A549 (cell line): ENCODE data around the gene COG5.

Source experiments
- BHLHE40 ChIP-seq: IDR thresholded peaks from 2 replicates; pipeline ENCODE4 v1.6.1; 2012; ENCODE audit warnings: low read depth, low read length, inconsistent platforms
- CEBPB ChIP-seq, 2 experiments: fragments of >200 bp in 1 of 2; sonication (Bioruptor Twin) in 1 of 2; formaldehyde crosslinking in 1 of 2; IDR thresholded peaks; 2 replicates each; pipeline ENCODE4 v1.6.1; 2012 to 2016
- EP300 ChIP-seq, 2 experiments: fragments of >200 bp; sonication (Bioruptor Twin); formaldehyde crosslinking; IDR thresholded peaks; 2 replicates in 1 of 2; 3 replicates in 1 of 2; pipeline ENCODE4 v1.6.1; 2016 to 2017
- JUN ChIP-seq, 2 experiments: fragments of >200 bp; sonication (Bioruptor Twin); formaldehyde crosslinking; IDR thresholded peaks; 2 replicates in 1 of 2; 3 replicates in 1 of 2; pipeline ENCODE4 v1.6.1; 2016 to 2017
- MAZ ChIP-seq: fragments of 150-350 bp; IDR thresholded peaks from 2 replicates; pipeline ENCODE4 v1.6.1; 2014; ENCODE audit warnings: antibody characterized with exemption, low read depth, low read length, borderline replicate concordance
- NPAS2 ChIP-seq: fragments of 250-450 bp; sonication (Bioruptor Pico); IDR thresholded peaks from 2 replicates; pipeline ENCODE4 v1.8.0; 2022; ENCODE audit warnings: mild to moderate bottlenecking, moderate library complexity, borderline replicate concordance
- POLR2A ChIP-seq: IDR thresholded peaks from 2 replicates; pipeline ENCODE4 v1.6.1; 2012; ENCODE audit warnings: mild to moderate bottlenecking, low read length
- REST ChIP-seq: fragments of 200-600 bp; sonication (generic); IDR thresholded peaks from 2 replicates; pipeline ENCODE4 v1.6.1; 2016; ENCODE audit warnings: antibody characterized with exemption, mild to moderate bottlenecking, moderate library complexity
- RFX5 ChIP-seq: fragments of 450-650 bp; IDR thresholded peaks from 2 replicates; pipeline ENCODE4 v1.7.1; 2014; ENCODE audit warnings: antibody characterized with exemption, mild to moderate bottlenecking, moderate library complexity
- USF2 ChIP-seq: fragments of 450-650 bp; IDR thresholded peaks from 2 replicates; pipeline ENCODE4 v1.6.1; 2014; ENCODE audit warnings: antibody characterized with exemption
- TF ChIP-seq, protein P1 (sequence below): fragments of >200 bp; sonication (Bioruptor Twin); formaldehyde crosslinking; IDR thresholded peaks from 3 replicates; pipeline ENCODE4 v1.5.1; 2016

DNA sequence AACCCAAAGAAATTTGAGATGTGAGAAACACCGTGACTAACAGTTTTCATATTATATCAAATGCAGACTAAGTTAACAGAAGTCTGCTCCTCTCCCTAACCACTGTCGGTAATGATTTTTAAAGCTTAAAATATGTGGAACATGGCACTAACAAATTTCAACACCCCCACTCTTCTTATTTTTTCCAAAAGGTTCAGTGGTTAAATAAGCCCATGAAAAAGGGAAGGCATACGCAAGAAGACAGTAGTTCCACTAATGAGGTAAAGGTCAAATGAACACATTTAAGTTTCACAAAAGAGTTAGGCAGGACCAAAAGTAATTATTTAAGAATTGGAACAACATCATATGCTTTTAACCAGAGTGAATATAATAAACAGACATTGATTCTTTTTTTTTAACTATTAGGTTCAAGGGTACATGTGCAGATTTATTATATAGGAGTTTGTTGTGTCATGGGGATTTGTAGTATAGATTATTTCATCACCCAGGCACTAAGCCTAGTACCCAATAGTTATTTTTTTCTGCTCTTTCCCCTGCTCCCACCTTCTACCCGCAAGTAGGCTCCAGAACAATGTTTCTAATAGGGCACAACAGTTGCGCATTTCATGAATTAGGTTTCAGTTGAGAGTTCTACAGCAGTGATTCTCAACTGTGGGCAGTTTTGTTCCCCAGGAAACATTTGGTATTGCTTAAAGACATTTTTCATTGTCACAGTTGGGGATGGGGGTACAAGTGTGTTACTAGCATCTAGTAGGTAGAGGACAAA, 315.0 kb downstream of the COG5 start:
- TF ChIP-seq REST = no peak
- no peak for TF ChIP-seq EP300 (IDR thresholded peaks at IDR 0.05)
- no peak for TF ChIP-seq RFX5
- TF ChIP-seq, protein P1, sequence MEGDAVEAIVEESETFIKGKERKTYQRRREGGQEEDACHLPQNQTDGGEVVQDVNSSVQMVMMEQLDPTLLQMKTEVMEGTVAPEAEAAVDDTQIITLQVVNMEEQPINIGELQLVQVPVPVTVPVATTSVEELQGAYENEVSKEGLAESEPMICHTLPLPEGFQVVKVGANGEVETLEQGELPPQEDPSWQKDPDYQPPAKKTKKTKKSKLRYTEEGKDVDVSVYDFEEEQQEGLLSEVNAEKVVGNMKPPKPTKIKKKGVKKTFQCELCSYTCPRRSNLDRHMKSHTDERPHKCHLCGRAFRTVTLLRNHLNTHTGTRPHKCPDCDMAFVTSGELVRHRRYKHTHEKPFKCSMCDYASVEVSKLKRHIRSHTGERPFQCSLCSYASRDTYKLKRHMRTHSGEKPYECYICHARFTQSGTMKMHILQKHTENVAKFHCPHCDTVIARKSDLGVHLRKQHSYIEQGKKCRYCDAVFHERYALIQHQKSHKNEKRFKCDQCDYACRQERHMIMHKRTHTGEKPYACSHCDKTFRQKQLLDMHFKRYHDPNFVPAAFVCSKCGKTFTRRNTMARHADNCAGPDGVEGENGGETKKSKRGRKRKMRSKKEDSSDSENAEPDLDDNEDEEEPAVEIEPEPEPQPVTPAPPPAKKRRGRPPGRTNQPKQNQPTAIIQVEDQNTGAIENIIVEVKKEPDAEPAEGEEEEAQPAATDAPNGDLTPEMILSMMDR = no peak
- TF ChIP-seq JUN (IDR thresholded peaks at IDR 0.05) = no peak
- TF ChIP-seq USF2 = no peak
- TF ChIP-seq CEBPB (IDR thresholded peaks at IDR 0.05) = no peak
- TF ChIP-seq NPAS2 (CRISPR knock-in tag) = no peak
- TF ChIP-seq POLR2A = no peak
- TF ChIP-seq BHLHE40 = no peak
- TF ChIP-seq MAZ = no peak
